Bronchial smooth muscle cell (primary cell): ENCODE results near the gene PRKAB1. TPM values are rescaled to one million over a fixed set of nuclear protein-coding genes. Genes with fewer than 3 reads are reported as not detected.

Experiments used
- total RNA-seq: library from RNA; depleted of rRNA; stranded (reverse); fragments of >200 nt; gene quantifications from 2 replicates; pipeline ENCODE4 v1.2.1, GENCODE V29; 2014

PRKAB1 gene
- 9.2 and 10.1 TPM in 2 replicates for total RNA-seq

GRCh38 chr12:119667577-119668323, at the start of gene PRKAB1:
PRKAB1 (plus strand) TSS chr12:119668133; CDS start chr12:119668245, 112 bp downstream.

Other genes with a start within 250 kb of the PRKAB1 start
- gene TMEM233, start 74.4 kb upstream of the PRKAB1 start, total RNA-seq = not detected in 2 replicates
- gene CIT, start 209.2 kb downstream of the PRKAB1 start, total RNA-seq = 5.5 and 11.5 TPM in 2 replicates